GM19372 (cell line): ENCODE data around the gene EPB41L2.
"Not testable (repeated sequence)": the region's sequence is repeated elsewhere in the genome, so short reads cannot be mapped to it uniquely, and the experiment has no call there.

Experiments used
- ATAC-seq: cut with Tn5 transposase; IDR thresholded peaks from one replicate; pipeline ENCODE4 v1.9.1; 2021; ENCODE audit warnings: mild to moderate bottlenecking, low read depth, moderate library complexity; ENCODE audit not compliant: unreplicated experiment

EPB41L2 gene

GRCh38 chr6:130826442-130827246 is 236.4 kb downstream of the EPB41L2 start:
- no peak for ATAC-seq

- no peak for ATAC-seq
These were observed 237.1 kb downstream of the EPB41L2 start for GRCh38 chr6:130825772-130826441.

GRCh38 chr6:130824978-130825694 is 237.9 kb downstream of the EPB41L2 start:
- ATAC-seq, result no peak

- ATAC-seq, result no peak
These were observed 240.3 kb downstream of the EPB41L2 start for GRCh38 chr6:130822736-130823135.

- no peak for ATAC-seq
These were observed 247.6 kb downstream of the EPB41L2 start for GRCh38 chr6:130815200-130816071.

GRCh38 chr6:130814506-130814905 is 248.5 kb downstream of the EPB41L2 start:
- no peak for ATAC-seq

- ATAC-seq, result no peak
These were observed 251.1 kb downstream of the EPB41L2 start for GRCh38 chr6:130811932-130812331.

GRCh38 chr6:130810307-130811030 is 252.6 kb downstream of the EPB41L2 start:
- ATAC-seq, result no peak

GRCh38 chr6:130801368-130801767 is 261.7 kb downstream of the EPB41L2 start:
- ATAC-seq, result not testable (repeated sequence)

- no peak for ATAC-seq
These were observed 266.0 kb downstream of the EPB41L2 start for GRCh38 chr6:130797061-130797460.

- no peak for ATAC-seq
These were observed 266.6 kb downstream of the EPB41L2 start for GRCh38 chr6:130796313-130796905.

GRCh38 chr6:130794738-130795137 is 268.3 kb downstream of the EPB41L2 start:
- ATAC-seq, result no peak

- no peak for ATAC-seq
These were observed 268.9 kb downstream of the EPB41L2 start for GRCh38 chr6:130794010-130794697.
